SK-N-SH (cell line): ENCODE measurements around the gene TMX4. TPM values are rescaled to one million over a fixed set of nuclear protein-coding genes. Genes with fewer than 3 reads are reported as not detected.
A peak's percentile ranks its signal among the peaks of the same experiment; 100 is the strongest.

Experiments used
- CTCF ChIA-PET: fragments of 300-600, 350-600 bp; formaldehyde crosslinking; extraction: SDS; loops from one replicate; lab custom pipeline; 2021; lab: Yijun Ruan, JAX
- POLR2A ChIA-PET: fragments of 350-600 bp; sonication (Branson Sonifier 250); formaldehyde crosslinking; extraction: SDS; loops from one replicate; lab custom pipeline; 2020; ENCODE audit warnings: antibody characterized with exemption, inconsistent platforms; lab: Yijun Ruan, JAX
- DNase-seq: peaks from one replicate; pipeline ENCODE4 v3.0.0; 2012
- H2AFZ ChIP-seq: fragments of 200-600 bp; sonication (generic); 2 replicates; pipeline ENCODE4 v1.8.1; 2016; ENCODE audit warnings: antibody characterized with exemption, mild to moderate bottlenecking, low read depth
- H3F3A ChIP-seq: fragments of 200-600 bp; sonication (generic); replicated peaks from 2 replicates; pipeline ENCODE3; 2016; ENCODE audit warnings: antibody characterized with exemption, mild to moderate bottlenecking; ENCODE audit not compliant: insufficient read depth
- H3K27ac ChIP-seq, 2 experiments: fragments of 200-500 bp in 1 of 2; fragments of 200-600 bp in 1 of 2; sonication (Bioruptor generic) in 1 of 2; sonication (generic), shearing (Covaris generic) in 1 of 2; 2 replicates each; pipeline versions ENCODE4 v1.5.1 to v1.6.1; 2014 to 2016; ENCODE audit warnings: low read depth in 2 of 2, inconsistent platforms in 1 of 2, low read length in 1 of 2, mild to moderate bottlenecking in 1 of 2, mixed read lengths in 1 of 2
- H3K27me3 ChIP-seq: fragments of 200-600 bp; sonication (generic), shearing (Covaris generic); 2 replicates; pipeline ENCODE4 v1.6.1; 2016; ENCODE audit warnings: mixed run types; ENCODE audit not compliant: insufficient read depth
- H3K36me3 ChIP-seq, 2 experiments: fragments of 200-500 bp in 1 of 2; fragments of 200-600 bp in 1 of 2; sonication (Bioruptor generic) in 1 of 2; sonication (generic) in 1 of 2; replicated peaks in 1 of 2; 2 replicates each; pipeline versions ENCODE3 to v1.5.1; 2014 to 2016; ENCODE audit warnings: low read length in 1 of 2, mild to moderate bottlenecking in 1 of 2; ENCODE audit not compliant: insufficient read depth in 2 of 2, control insufficient read depth in 1 of 2
- H3K4me1 ChIP-seq, 2 experiments: fragments of 200-500 bp in 1 of 2; fragments of 200-600 bp in 1 of 2; sonication (Bioruptor generic) in 1 of 2; sonication (generic), shearing (Covaris generic) in 1 of 2; 2 replicates each; pipeline versions ENCODE4 v1.5.1 to v1.6.1; 2014 to 2016; ENCODE audit warnings: low read depth in 1 of 2, low read length in 1 of 2, mixed run types in 1 of 2; ENCODE audit not compliant: insufficient read depth in 2 of 2, control insufficient read depth in 1 of 2
- H3K4me2 ChIP-seq: fragments of 200-600 bp; sonication (generic), shearing (Covaris generic); 2 replicates; pipeline ENCODE4 v1.6.1; 2017; ENCODE audit warnings: mixed run types
- H3K4me3 ChIP-seq, 2 experiments: fragments of 200-500 bp in 1 of 2; fragments of 200-600 bp in 1 of 2; sonication (Bioruptor generic) in 1 of 2; sonication (generic), shearing (Covaris generic) in 1 of 2; 2 replicates each; pipeline versions ENCODE4 v1.5.1 to v1.8.1; 2014 to 2016; ENCODE audit warnings: low read depth in 2 of 2, inconsistent platforms in 1 of 2, low read length in 1 of 2, mild to moderate bottlenecking in 1 of 2, mixed read lengths in 1 of 2, moderate library complexity in 1 of 2
- H3K79me2 ChIP-seq: fragments of 200-600 bp; sonication (generic); 2 replicates; pipeline ENCODE4 v1.8.1; 2017; ENCODE audit warnings: mild to moderate bottlenecking; ENCODE audit not compliant: insufficient read depth
- H3K9ac ChIP-seq: fragments of 200-600 bp; sonication (generic); 2 replicates; pipeline ENCODE4 v1.6.1; 2017; ENCODE audit warnings: mixed run types
- H3K9me2 ChIP-seq: fragments of 200-600 bp; sonication (generic); 2 replicates; pipeline ENCODE4 v1.6.1; 2017; ENCODE audit warnings: mixed run types
- H3K9me3 ChIP-seq: fragments of 200-600 bp; sonication (generic); 2 replicates; pipeline ENCODE4 v1.6.1; 2017; ENCODE audit warnings: mixed run types, mild to moderate bottlenecking, moderate library complexity
- H4K20me1 ChIP-seq: fragments of 200-600 bp; sonication (generic); 2 replicates; pipeline ENCODE4 v1.6.1; 2017; ENCODE audit warnings: mild to moderate bottlenecking, mixed run types; ENCODE audit not compliant: insufficient read depth
- CHD2 ChIP-seq: fragments of 150-350 bp; IDR thresholded peaks from 2 replicates; pipeline ENCODE4 v1.6.1; 2018; ENCODE audit warnings: low read length; ENCODE audit not compliant: partially characterized antibody
- FOSL2 ChIP-seq: IDR thresholded peaks from 2 replicates; pipeline ENCODE4 v1.4.0; 2012; ENCODE audit warnings: low read depth, mild to moderate bottlenecking, moderate library complexity, borderline replicate concordance
- FOXJ3 ChIP-seq: sonication (generic); formaldehyde crosslinking; IDR thresholded peaks from 2 replicates; pipeline ENCODE4 v1.5.1; 2020; ENCODE audit warnings: mild to moderate bottlenecking, missing genetic modification reagents
- FOXM1 ChIP-seq: IDR thresholded peaks from 2 replicates; pipeline ENCODE4 v1.4.0; 2012; ENCODE audit warnings: low read depth, mild to moderate bottlenecking
- MAX ChIP-seq: IDR thresholded peaks from 2 replicates; pipeline ENCODE4 v1.4.0; 2012; ENCODE audit warnings: low read depth
- MEF2A ChIP-seq: IDR thresholded peaks from 2 replicates; pipeline ENCODE4 v1.4.0; 2012; ENCODE audit warnings: low read depth, borderline replicate concordance
- MXI1 ChIP-seq: IDR thresholded peaks from 2 replicates; pipeline ENCODE4 v1.6.1; 2012; ENCODE audit warnings: mild to moderate bottlenecking, low read depth, low read length, improper control_type of control experiment
- NFIC ChIP-seq: IDR thresholded peaks from 2 replicates; pipeline ENCODE4 v1.4.0; 2012; ENCODE audit warnings: borderline replicate concordance
- NRF1 ChIP-seq: IDR thresholded peaks from 2 replicates; pipeline ENCODE4 v1.6.1; 2012; ENCODE audit warnings: low read depth, mild to moderate bottlenecking, low read length
- PBX3 ChIP-seq: IDR thresholded peaks from 2 replicates; pipeline ENCODE4; 2012
- POLR2AphosphoS5 ChIP-seq: IDR thresholded peaks from 2 replicates; pipeline ENCODE4 v1.6.1; 2012; ENCODE audit warnings: low read depth, low read length
- RAD21 ChIP-seq: IDR thresholded peaks from 2 replicates; pipeline ENCODE4 v1.6.1; 2012; ENCODE audit warnings: mild to moderate bottlenecking, low read length
- RCOR1 ChIP-seq: fragments of 150-350 bp; IDR thresholded peaks from 2 replicates; pipeline ENCODE4 v1.6.1; 2017; ENCODE audit warnings: antibody characterized with exemption, low read length
- REST ChIP-seq: IDR thresholded peaks from 2 replicates; pipeline ENCODE4 v1.6.1; 2012; ENCODE audit warnings: mild to moderate bottlenecking, low read depth, low read length, moderate library complexity
- RFX5 ChIP-seq: IDR thresholded peaks from 2 replicates; pipeline ENCODE4 v1.6.1; 2012; ENCODE audit warnings: mild to moderate bottlenecking, improper control_type of control experiment, low read length
- RXRA ChIP-seq: IDR thresholded peaks from 2 replicates; pipeline ENCODE4 v1.4.0; 2012; ENCODE audit warnings: low read depth, mild to moderate bottlenecking, borderline replicate concordance
- SIN3A ChIP-seq: IDR thresholded peaks from 2 replicates; pipeline ENCODE4 v1.6.1; 2012; ENCODE audit warnings: low read depth, mild to moderate bottlenecking, low read length, moderate library complexity, borderline replicate concordance
- SMC3 ChIP-seq: IDR thresholded peaks from 2 replicates; pipeline ENCODE4 v1.6.1; 2012; ENCODE audit warnings: low read depth, low read length, improper control_type of control experiment
- TAF1 ChIP-seq: IDR thresholded peaks from 2 replicates; pipeline ENCODE4 v1.6.1; 2012; ENCODE audit warnings: low read depth, mild to moderate bottlenecking, low read length, moderate library complexity, borderline replicate concordance
- TCF12 ChIP-seq: IDR thresholded peaks from 2 replicates; pipeline ENCODE4 v1.4.0; 2012
- TEAD4 ChIP-seq: IDR thresholded peaks from 2 replicates; pipeline ENCODE4 v1.4.0; 2012; ENCODE audit warnings: mild to moderate bottlenecking, borderline replicate concordance; ENCODE audit not compliant: insufficient read depth
- WGBS: methylation state at CpG from one replicate; pipeline ENCODE4 v1.1.6; 2017; ENCODE audit warnings: low lambda C conversion rate; 5-methylcytosine and 5-hydroxymethylcytosine counted together
- polyA plus RNA-seq, 3 experiments: library from polyadenylated mRNA; depleted of rRNA; stranded (reverse); fragments of >200 nt; gene quantifications; 2 replicates each; pipeline ENCODE4 v1.2.3, GENCODE V29; 2012
- TF ChIP-seq, protein P1 (sequence below): fragments of 200-600 bp; sonication (generic); IDR thresholded peaks from 2 replicates; pipeline ENCODE4 v1.6.1; 2017; ENCODE audit warnings: antibody characterized with exemption, mild to moderate bottlenecking, moderate library complexity
- TF ChIP-seq, protein P2 (sequence below): IDR thresholded peaks from 2 replicates; pipeline ENCODE4 v1.4.0; 2012; ENCODE audit warnings: low read depth, borderline replicate concordance

Gene TMX4
- polyA plus RNA-seq (2012; rRNA removed), result 10.9 and 14.6 TPM in 2 replicates
- 20.9 and 23.8 TPM in 2 replicates for polyA plus RNA-seq (2012; cell fraction: cytosol; rRNA removed)
- 5.0 and 5.9 TPM in 2 replicates for polyA plus RNA-seq (2012; cell fraction: nucleus; rRNA removed)

DNA sequence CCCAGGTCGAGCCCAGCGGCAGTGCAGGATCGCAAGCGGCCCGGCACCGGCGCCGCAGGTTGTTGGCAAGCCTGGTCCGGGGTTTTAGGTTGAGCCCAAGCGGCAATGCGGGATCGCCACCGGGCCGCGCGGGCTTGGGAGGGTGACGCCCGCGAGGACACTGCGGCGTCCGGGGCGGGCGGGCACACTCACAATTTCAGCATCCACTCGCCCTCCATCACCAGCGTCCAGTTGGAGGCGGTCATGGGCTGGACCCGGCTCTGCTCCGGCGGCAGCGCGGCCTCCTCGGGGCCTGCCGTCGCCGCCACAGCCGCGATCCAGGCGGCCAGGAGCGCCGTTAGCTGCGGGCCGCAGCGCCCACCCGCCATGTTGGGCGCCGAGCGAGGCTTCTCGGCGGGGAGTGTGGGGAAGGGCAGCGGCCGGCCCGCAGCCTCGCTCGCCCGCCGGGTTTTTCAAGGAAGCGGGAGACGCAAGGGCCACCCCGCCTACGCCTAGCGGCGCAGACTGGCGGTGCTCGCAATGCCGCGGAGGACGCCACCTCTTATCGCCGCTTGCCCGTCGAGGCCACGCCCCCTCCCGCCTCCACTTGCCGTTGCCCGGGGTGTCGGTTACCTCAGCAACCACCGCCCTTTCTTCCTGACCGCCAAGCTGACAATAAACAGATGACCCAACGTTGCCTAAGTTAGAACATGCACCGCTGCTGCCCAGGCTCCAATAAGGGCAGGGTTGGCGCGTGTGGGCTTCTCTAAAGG lies at the start of gene TMX4:
TSS of gene TMX4 (minus strand) at position 516 of the 752 bp plus-strand sequence. CDS start at position 368, 148 bp downstream.
- H3K4me1 ChIP-seq, result peaks cover 16 to 18% of the 10 kb centered on the region in 2 experiments; a peak in 3 of 4 replicates
- H4K20me1 ChIP-seq, result no peaks in the 10 kb centered on the region
- ChIA-PET POLR2A (no interaction called here), CTCF (interaction anchor here (0.7 to 5.2 kb wide), 14 partner anchors 9 to 703 kb away, joined by 3 to 27 read pairs (median 3); no protein-coding TSS in a partner anchor)
- H3F3A ChIP-seq, result no peaks in the 10 kb centered on the region
- H2AFZ ChIP-seq, result peak within 1 kb of the TSS; percentile 75
- no peaks in the 10 kb centered on the region for H3K27me3 ChIP-seq
- H3K4me2 ChIP-seq, result peak within 1 kb of the TSS; percentile 84
- DNase-seq, result peak; percentile 96
- WGBS, result 0% methylated on average over 10 of the region's 83 CpGs
- peak within 1 kb of the TSS; percentile 84 to 98 for H3K27ac ChIP-seq
- H3K79me2 ChIP-seq, result peaks cover 16% of the 10 kb centered on the region; the same call in 1 of the 2 replicates
- H3K4me3 ChIP-seq, result peak within 1 kb of the TSS; percentile 82 to 93
- H3K9ac ChIP-seq, result peak within 1 kb of the TSS; percentile 89
- H3K9me2 ChIP-seq, result no peaks in the 10 kb centered on the region
- H3K36me3 ChIP-seq, result no peaks in the 10 kb centered on the region
- no peaks in the 10 kb centered on the region for H3K9me3 ChIP-seq
- TF ChIP-seq REST (no peak; the same call in 1 of the 2 replicates), RAD21 (peak; percentile 18; the same call in 1 of the 2 replicates), RCOR1 (no peak), FOXM1 (0 out of 2 replicates have a peak, but pooled peaks have one; percentile 41), CHD2 (peak; percentile 81), SMC3 (no peak; the same call in 1 of the 2 replicates), RFX5 (no peak; the same call in 1 of the 2 replicates), FOSL2 (no peak), FOXJ3 (CRISPR knock-in tag) (peak; percentile 79; the same call in 1 of the 2 replicates), TEAD4 (no peak), MXI1 (peak; percentile 98), POLR2AphosphoS5 (peak; percentile 93), PBX3 (peak; percentile 95), TCF12 (peak; percentile 96), MEF2A (no peak), NFIC (no peak), MAX (peak; percentile 76), NRF1 (no peak), TAF1 (peak; percentile 74; the same call in 1 of the 2 replicates), SIN3A (0 out of 2 replicates have a peak, but pooled peaks have one; percentile 78), RXRA (no peak)
- TF ChIP-seq, protein P1, sequence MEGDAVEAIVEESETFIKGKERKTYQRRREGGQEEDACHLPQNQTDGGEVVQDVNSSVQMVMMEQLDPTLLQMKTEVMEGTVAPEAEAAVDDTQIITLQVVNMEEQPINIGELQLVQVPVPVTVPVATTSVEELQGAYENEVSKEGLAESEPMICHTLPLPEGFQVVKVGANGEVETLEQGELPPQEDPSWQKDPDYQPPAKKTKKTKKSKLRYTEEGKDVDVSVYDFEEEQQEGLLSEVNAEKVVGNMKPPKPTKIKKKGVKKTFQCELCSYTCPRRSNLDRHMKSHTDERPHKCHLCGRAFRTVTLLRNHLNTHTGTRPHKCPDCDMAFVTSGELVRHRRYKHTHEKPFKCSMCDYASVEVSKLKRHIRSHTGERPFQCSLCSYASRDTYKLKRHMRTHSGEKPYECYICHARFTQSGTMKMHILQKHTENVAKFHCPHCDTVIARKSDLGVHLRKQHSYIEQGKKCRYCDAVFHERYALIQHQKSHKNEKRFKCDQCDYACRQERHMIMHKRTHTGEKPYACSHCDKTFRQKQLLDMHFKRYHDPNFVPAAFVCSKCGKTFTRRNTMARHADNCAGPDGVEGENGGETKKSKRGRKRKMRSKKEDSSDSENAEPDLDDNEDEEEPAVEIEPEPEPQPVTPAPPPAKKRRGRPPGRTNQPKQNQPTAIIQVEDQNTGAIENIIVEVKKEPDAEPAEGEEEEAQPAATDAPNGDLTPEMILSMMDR, result peak; percentile 52
- TF ChIP-seq, protein P2, sequence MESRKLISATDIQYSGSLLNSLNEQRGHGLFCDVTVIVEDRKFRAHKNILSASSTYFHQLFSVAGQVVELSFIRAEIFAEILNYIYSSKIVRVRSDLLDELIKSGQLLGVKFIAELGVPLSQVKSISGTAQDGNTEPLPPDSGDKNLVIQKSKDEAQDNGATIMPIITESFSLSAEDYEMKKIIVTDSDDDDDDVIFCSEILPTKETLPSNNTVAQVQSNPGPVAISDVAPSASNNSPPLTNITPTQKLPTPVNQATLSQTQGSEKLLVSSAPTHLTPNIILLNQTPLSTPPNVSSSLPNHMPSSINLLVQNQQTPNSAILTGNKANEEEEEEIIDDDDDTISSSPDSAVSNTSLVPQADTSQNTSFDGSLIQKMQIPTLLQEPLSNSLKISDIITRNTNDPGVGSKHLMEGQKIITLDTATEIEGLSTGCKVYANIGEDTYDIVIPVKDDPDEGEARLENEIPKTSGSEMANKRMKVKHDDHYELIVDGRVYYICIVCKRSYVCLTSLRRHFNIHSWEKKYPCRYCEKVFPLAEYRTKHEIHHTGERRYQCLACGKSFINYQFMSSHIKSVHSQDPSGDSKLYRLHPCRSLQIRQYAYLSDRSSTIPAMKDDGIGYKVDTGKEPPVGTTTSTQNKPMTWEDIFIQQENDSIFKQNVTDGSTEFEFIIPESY, result no peak
